Peyer's patch (tissue), 4 donors: ENCODE results near the gene CDH9.

ENCODE experiments used
- CTCF ChIP-seq, 6 experiments: fragments of 450-650 bp in 4 of 6; fragments of 200-600 bp in 2 of 6; sonication (generic) in 1 of 6; IDR thresholded peaks; one replicate each; pipeline ENCODE4 v1.5.1; 2017 to 2019; ENCODE audit warnings: antibody characterized with exemption in 6 of 6, mild to moderate bottlenecking in 3 of 6, moderate library complexity in 1 of 6
- POLR2A ChIP-seq, 2 donors: fragments of 450-650 bp; IDR thresholded peaks; one replicate each; pipeline ENCODE4 v1.5.1; 2017; ENCODE audit warnings: antibody characterized with exemption in 2 of 2, mild to moderate bottlenecking in 2 of 2, moderate library complexity in 2 of 2

- no peak for TF ChIP-seq CTCF (IDR thresholded peaks at IDR 0.05)
- no peak for TF ChIP-seq POLR2A (IDR thresholded peaks at IDR 0.05)
Observed at GRCh38 chr5:27038476-27038875, at the start of gene CDH9.
